Pancreas (tissue), 10 donors: ENCODE results near the gene KLHL11. TPM values are rescaled to one million over a fixed set of nuclear protein-coding genes. Genes with fewer than 3 reads are reported as not detected.
A peak's percentile ranks its signal among the peaks of the same experiment; 100 is the strongest.

Experiments used
- ATAC-seq, 4 donors: fragments of 200-7000 bp; cut with Tn5 transposase; one replicate each; pipeline versions ENCODE4 v1.8.0 to v1.9.1; 2020; ENCODE audit warnings: mild to moderate bottlenecking in 4 of 4, moderate library complexity in 4 of 4
- DNase-seq, 6 donors: peaks; one replicate each; pipeline ENCODE4 v3.0.0-alpha.2; 2020
- FAIRE-seq: peaks from 2 replicates; lab custom pipeline; 2012; peaks lifted over from hg19 to GRCh38; lab: Jason Lieb, UNC
- H3K27ac ChIP-seq, 4 donors: fragments of 200-600 bp; sonication (generic); 1 replicate in 3 of 4; 2 replicates in 1 of 4; pipeline versions ENCODE4 v1.5.0 to v1.8.0; 2020
- H3K27me3 ChIP-seq, 4 donors: fragments of 200-600 bp; one replicate each; pipeline ENCODE4 v1.8.0; 2021
- H3K36me3 ChIP-seq, 3 donors: fragments of 200-600 bp; sonication (generic) in 1 of 3; one replicate each; pipeline versions ENCODE4 v1.5.0 to v1.8.0; 2020 to 2021
- H3K4me1 ChIP-seq, 3 donors: fragments of 200-600 bp; one replicate each; pipeline ENCODE4 v1.8.0; 2021
- H3K4me3 ChIP-seq, 4 donors: fragments of 200-600 bp; sonication (generic) in 2 of 4; one replicate each; pipeline versions ENCODE4 v1.5.0 to v1.8.0; 2020 to 2021
- H3K9me3 ChIP-seq, 4 donors: fragments of 200-600 bp; one replicate each; pipeline ENCODE4 v1.8.0; 2021
- WGBS, 2 donors: extraction: QIAGEN DNeasy Blood & Tissue Kit; methylation state at CpG; one replicate each; pipeline ENCODE4 v1.1.7; 2013; 5-methylcytosine and 5-hydroxymethylcytosine counted together
- intact Hi-C, 3 donors: fragments of 100-400 bp; cut with DNase I; formaldehyde crosslinking; loops; one replicate each; pipeline versions ENCODE4 v1.11.1 to v1.14.2; 2022
- polyA plus RNA-seq, 2 donors: library from polyadenylated mRNA; stranded (reverse); fragments of 200-250 nt; gene quantifications; one replicate each; pipeline ENCODE4 v1.2.3, GENCODE V29; 2013
- total RNA-seq, 6 donors: library from RNA; stranded (reverse); fragmentation: NEBNext Ultra II Directional in 4 of 6; extraction: Animal tissue kit (Norgen Biotek cat#: 25700) in 4 of 6; gene quantifications; one replicate each; pipeline versions ENCODE4 v1.2.1 to v1.2.4, GENCODE V29; 2021 to 2023
- TF ChIP-seq, protein P1 (sequence below), 4 donors: fragments of 200-600 bp; sonication (generic) in 3 of 4; IDR thresholded peaks; one replicate each; pipeline versions ENCODE4 v1.5.0 to v1.8.0; 2021; ENCODE audit warnings: antibody characterized with exemption in 4 of 4
- donor health status: healthy with polysubstance abuse.
- donor health status: DM: no; HTN: no; CAD: no; lungs with moderate emphysema.
- donor health status: DM: no; HTN: no; CAD: no.
- donor health status: control.
- donor health status: control.
- donor health status: Bipolar disorder and iron deficiency.
- donor health status: DM: yes; HTN: yes; CAD: no.
- donor health status: DM: no; HTN: no; CAD: no.
- donor health status: DM: no; HTN: no; CAD: no.
- donor health status: DM: yes; HTN: yes; CAD: no.

Gene KLHL11
- total and polyA plus RNA-seq, 8 donors = 0.61 to 7.8 (median 5.2) TPM

DNA sequence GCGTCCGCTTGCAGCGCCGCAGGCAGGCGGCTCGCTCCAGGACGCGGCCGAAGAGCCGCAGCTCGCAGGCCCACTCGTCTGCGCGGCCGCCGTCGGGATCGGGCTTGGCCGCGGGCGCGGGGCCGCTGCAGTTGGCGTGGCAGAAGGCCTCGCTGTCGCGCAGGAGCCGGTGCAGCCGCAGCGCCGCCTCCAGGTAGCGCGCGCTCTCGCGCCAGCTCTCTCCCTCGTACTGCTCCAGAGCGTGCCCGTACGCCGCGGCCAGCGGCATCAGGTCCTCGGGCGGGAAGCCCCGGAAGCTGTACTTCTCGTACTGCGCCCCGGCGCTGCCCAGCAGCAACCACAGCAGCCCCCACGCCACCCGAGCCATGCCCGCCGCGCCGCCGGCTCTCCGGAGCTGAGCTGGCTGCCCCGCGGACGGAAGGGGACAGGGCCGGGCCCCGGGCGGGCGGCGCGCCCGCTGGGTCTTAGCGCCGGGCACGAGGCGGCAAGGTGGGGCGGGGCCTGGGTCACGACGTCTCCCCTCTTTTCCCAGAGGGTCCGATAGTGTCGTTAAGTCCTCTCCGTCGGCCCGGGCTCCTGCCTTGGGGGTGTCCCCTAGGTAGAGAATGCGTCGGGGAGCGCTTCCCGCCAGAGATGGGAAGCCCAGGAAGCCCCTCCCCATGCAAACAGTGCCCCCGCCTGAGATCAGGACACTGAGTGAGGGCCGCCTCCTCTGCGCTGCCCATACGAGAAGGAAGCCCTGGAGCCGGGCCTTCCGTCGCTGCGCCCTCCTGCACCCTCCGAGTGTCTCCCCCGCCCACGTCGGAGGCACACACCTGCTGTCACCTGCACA lies 53.5 kb downstream of the KLHL11 start, which contains the start of gene P3H4:
TSS of gene P3H4 (minus strand) at position 401 of the 832 bp plus-strand sequence. CDS start at position 367, 34 bp downstream.
- H3K4me3 ChIP-seq = peak within 1 kb of the TSS; percentile 67 to 79 (median 74)
- FAIRE-seq (no peak), ATAC-seq (peak; percentile 87 to 92 (median 90)), DNase-seq (peak; percentile 79 to 94 (median 84))
- WGBS, 2 donors = 0% methylated on average over 77 to 96 of the region's 96 CpGs
- TF ChIP-seq, protein P1, sequence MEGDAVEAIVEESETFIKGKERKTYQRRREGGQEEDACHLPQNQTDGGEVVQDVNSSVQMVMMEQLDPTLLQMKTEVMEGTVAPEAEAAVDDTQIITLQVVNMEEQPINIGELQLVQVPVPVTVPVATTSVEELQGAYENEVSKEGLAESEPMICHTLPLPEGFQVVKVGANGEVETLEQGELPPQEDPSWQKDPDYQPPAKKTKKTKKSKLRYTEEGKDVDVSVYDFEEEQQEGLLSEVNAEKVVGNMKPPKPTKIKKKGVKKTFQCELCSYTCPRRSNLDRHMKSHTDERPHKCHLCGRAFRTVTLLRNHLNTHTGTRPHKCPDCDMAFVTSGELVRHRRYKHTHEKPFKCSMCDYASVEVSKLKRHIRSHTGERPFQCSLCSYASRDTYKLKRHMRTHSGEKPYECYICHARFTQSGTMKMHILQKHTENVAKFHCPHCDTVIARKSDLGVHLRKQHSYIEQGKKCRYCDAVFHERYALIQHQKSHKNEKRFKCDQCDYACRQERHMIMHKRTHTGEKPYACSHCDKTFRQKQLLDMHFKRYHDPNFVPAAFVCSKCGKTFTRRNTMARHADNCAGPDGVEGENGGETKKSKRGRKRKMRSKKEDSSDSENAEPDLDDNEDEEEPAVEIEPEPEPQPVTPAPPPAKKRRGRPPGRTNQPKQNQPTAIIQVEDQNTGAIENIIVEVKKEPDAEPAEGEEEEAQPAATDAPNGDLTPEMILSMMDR (IDR thresholded peaks at IDR 0.05) = peak; percentile 56 to 69 (median 61)
- H3K27me3 ChIP-seq = no peaks in the 10 kb centered on the region
- intact Hi-C loops = loop anchor here in 1 of 3 donors (10.0 kb wide), 1 partner anchor 53 kb away; the partner anchor contains the start of gene KLHL11
- no peaks in the 10 kb centered on the region for H3K9me3 ChIP-seq
- peak within 1 kb of the TSS; percentile 26 to 70 (median 66) for H3K27ac ChIP-seq
- H3K36me3 ChIP-seq = no peaks in the 10 kb centered on the region
- H3K4me1 ChIP-seq = peaks cover 5 to 14% (median 7%) of the 10 kb centered on the region in 3 donors

DNA sequence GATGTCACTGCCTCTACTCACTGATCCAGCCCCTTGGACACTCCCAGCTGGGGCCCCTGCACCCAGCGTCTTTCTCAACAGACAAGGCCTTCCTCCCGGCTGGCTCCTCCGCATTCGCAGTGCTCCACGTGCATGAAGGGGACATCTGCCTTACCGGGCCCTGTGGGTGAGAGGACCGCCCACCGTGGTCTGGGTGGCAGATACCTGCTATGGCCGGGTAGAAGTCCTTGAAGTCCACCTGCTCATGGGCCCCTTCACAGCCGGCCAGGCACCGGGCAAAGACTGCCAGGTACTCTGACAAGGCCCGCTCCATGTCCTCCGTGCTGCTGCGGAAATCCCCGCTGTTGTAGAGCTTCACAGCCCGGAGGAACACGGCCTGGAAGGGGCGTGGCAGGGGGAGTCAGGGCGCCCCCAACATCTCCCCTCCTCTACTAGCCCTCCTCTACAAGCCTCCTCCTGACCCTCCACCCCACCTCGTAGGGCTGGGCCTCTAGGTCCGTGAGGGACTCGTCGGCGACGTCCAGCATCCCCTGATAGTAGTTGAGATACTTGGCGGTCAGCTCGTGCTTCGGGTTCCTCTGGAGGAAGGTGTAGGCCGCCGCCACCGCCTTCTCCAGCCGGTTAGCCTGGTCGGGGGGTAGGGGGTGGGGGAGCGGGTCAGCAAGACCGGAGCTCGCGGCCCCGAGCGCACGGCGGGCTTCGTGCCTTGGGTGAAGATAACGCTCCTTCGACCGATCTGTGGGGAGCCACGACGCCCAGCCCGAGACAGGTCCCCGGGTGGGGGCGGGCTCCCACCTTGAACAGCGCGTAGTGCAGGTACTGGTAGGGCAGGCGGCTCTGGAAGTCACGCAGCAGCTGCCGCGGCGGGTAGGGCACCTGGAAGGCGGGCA lies 54.3 kb downstream of the KLHL11 start:
- ATAC-seq (peak; percentile 11 to 54 (median 16)), FAIRE-seq (no peak), DNase-seq (peak in 4 of 6 donors; percentile 31 to 68 (median 52))
- H3K36me3 ChIP-seq = no peaks in the 10 kb centered on the region
- H3K27me3 ChIP-seq = no peaks in the 10 kb centered on the region
- TF ChIP-seq, protein P1 (IDR thresholded peaks at IDR 0.05) = no peak
- intact Hi-C loops = loop anchor here in 1 of 3 donors (10.0 kb wide), 1 partner anchor 54 kb away; the partner anchor contains the start of gene KLHL11
- no peaks in the 10 kb centered on the region for H3K9me3 ChIP-seq
- 16% methylated on average over 56 to 58 of the region's 58 CpGs for WGBS, 2 donors
- H3K27ac ChIP-seq = peak overlapping the region; percentile 26 to 70 (median 66)
- H3K4me1 ChIP-seq = peaks cover 5 to 14% (median 7%) of the 10 kb centered on the region in 3 donors
- peak overlapping the region; percentile 67 to 79 (median 74) for H3K4me3 ChIP-seq

DNA sequence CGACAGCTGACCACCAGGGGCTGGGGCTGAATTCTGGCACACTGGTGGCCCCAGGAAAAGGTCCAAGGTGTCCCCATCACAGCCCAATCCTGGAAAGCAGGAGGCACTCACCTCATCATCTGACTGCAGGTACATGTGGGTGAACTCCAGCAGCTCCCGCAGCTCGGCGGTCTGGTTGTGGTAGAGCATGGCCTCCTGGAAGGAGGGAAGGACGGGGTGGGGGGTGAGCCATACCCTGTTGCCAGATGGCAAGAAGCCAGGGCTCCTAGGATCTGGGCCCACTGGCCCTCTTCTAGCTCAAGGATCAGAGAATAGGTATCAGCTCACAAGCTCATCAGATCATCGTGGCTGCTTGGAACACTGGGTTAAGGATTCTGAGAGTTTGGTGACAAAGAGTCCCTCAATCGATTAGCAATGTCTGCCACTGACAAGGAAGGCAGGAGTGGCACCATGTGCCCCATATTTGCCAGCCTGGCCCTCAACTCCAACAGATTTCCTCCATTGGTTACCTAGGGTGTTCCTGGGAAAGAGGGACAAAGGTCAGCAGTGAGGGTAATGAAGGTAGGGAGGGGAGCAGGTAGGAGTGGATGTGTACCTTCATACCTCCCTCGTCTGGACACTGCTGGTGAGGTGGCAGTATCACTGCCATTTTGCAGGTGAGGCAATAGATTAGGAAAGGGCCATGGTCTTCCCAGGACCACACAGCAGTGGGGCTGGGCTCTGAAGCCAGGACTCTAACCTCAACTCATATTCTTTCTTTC lies 58.4 kb downstream of the KLHL11 start:
- WGBS, 2 donors = 76 to 83% methylated on average over 8 of the region's 8 CpGs
- FAIRE-seq (no peak), ATAC-seq (no peak), DNase-seq (no peak)
- Histone ChIP-seq H3K36me3 (peaks cover 0 to 5% (median 0%) of the 10 kb centered on the region in 3 donors), H3K27ac (no peak overlapping the region), H3K9me3 (no peaks in the 10 kb centered on the region), H3K27me3 (no peaks in the 10 kb centered on the region), H3K4me1 (peaks cover 5 to 14% (median 7%) of the 10 kb centered on the region in 3 donors), H3K4me3 (no peak overlapping the region)
- intact Hi-C loops = loop anchor here in 1 of 3 donors (10.0 kb wide), 1 partner anchor 72 kb away; the partner anchor contains the start of gene HAP1
- TF ChIP-seq, protein P1 (IDR thresholded peaks at IDR 0.05) = no peak

Other genes with a start within 250 kb of the KLHL11 start
- gene KRT17, start 240.8 kb downstream of the KLHL11 start, total RNA-seq = 10 to 100 TPM in 1 of 6 donors, 1 to 10 TPM in 2, under 1 TPM in 3; 0.42 to 28.4 (median 1.0) TPM
- gene KRT17, start 240.8 kb downstream of the KLHL11 start, polyA plus RNA-seq = 1 to 10 TPM; 2.6 to 7.0 TPM
- gene EIF1, start 176.5 kb downstream of the KLHL11 start, total RNA-seq = 100 to 1,000 TPM; 421 to 934 (median 592) TPM
- gene EIF1, start 176.5 kb downstream of the KLHL11 start, polyA plus RNA-seq = 100 to 1,000 TPM; 316 to 590 TPM
- gene GAST, start 153.1 kb downstream of the KLHL11 start, total RNA-seq = not detected
- not detected for gene GAST, start 153.1 kb downstream of the KLHL11 start, polyA plus RNA-seq
- 1 to 10 TPM in 3 of 6 donors, under 1 TPM in 3; 0.13 to 1.6 (median 0.84) TPM for gene HAP1, start 130.8 kb downstream of the KLHL11 start, total RNA-seq
- gene HAP1, start 130.8 kb downstream of the KLHL11 start, polyA plus RNA-seq = 1 to 10 TPM; 2.6 to 4.2 TPM
- 10 to 100 TPM; 31.1 to 93.5 (median 42.0) TPM for gene JUP, start 78.7 kb downstream of the KLHL11 start, total RNA-seq
- gene JUP, start 78.7 kb downstream of the KLHL11 start, polyA plus RNA-seq = 10 to 100 TPM; 46.8 to 50.4 TPM
- 10 to 100 TPM in 3 of 6 donors, 1 to 10 TPM in 3; 8.4 to 15.7 (median 10.1) TPM for gene P3H4, start 53.5 kb downstream of the KLHL11 start, total RNA-seq
- 10 to 100 TPM; 13.0 to 16.6 TPM for gene P3H4, start 53.5 kb downstream of the KLHL11 start, polyA plus RNA-seq
- 10 to 100 TPM in 4 of 6 donors, 1 to 10 TPM in 2; 4.5 to 35.3 (median 11.7) TPM for gene FKBP10, start 52.4 kb downstream of the KLHL11 start, total RNA-seq
- 10 to 100 TPM in 1 of 2 donors, 1 to 10 TPM in 1; 9.1 to 17.3 TPM for gene FKBP10, start 52.4 kb downstream of the KLHL11 start, polyA plus RNA-seq
- gene NT5C3B, start 29.2 kb downstream of the KLHL11 start, total RNA-seq = 10 to 100 TPM; 24.2 to 35.6 (median 27.0) TPM
- 100 to 1,000 TPM in 1 of 2 donors, 10 to 100 TPM in 1; 89.7 to 102 TPM for gene NT5C3B, start 29.2 kb downstream of the KLHL11 start, polyA plus RNA-seq
- gene KLHL10, start 27.6 kb downstream of the KLHL11 start, total RNA-seq = not detected
- under 1 TPM in 1 of 2 donors, not detected in 1; 0.02 TPM for gene KLHL10, start 27.6 kb downstream of the KLHL11 start, polyA plus RNA-seq
- gene ACLY, start 53.5 kb upstream of the KLHL11 start, total RNA-seq = 100 to 1,000 TPM in 1 of 6 donors, 10 to 100 TPM in 5; 38.6 to 101 (median 58.3) TPM
- 10 to 100 TPM; 22.0 to 68.7 TPM for gene ACLY, start 53.5 kb upstream of the KLHL11 start, polyA plus RNA-seq
- under 1 TPM; 0.20 to 0.98 (median 0.57) TPM for gene ODAD4, start 65.2 kb upstream of the KLHL11 start, total RNA-seq
- gene ODAD4, start 65.2 kb upstream of the KLHL11 start, polyA plus RNA-seq = 1 to 10 TPM; 1.2 to 4.1 TPM
- gene CNP, start 101.4 kb upstream of the KLHL11 start, total RNA-seq = 10 to 100 TPM; 26.3 to 45.8 (median 32.1) TPM
- gene CNP, start 101.4 kb upstream of the KLHL11 start, polyA plus RNA-seq = 10 to 100 TPM; 26.4 to 34.4 TPM
- 10 to 100 TPM; 32.2 to 45.3 (median 37.3) TPM for gene DNAJC7, start 152.0 kb upstream of the KLHL11 start, total RNA-seq
- 10 to 100 TPM; 53.4 to 63.6 TPM for gene DNAJC7, start 152.0 kb upstream of the KLHL11 start, polyA plus RNA-seq
- gene NKIRAS2, start 154.7 kb upstream of the KLHL11 start, total RNA-seq = 10 to 100 TPM in 3 of 6 donors, 1 to 10 TPM in 3; 6.5 to 14.7 (median 10.7) TPM
- 10 to 100 TPM; 11.7 to 14.1 TPM for gene NKIRAS2, start 154.7 kb upstream of the KLHL11 start, polyA plus RNA-seq
- 1 to 10 TPM; 1.2 to 2.2 (median 1.8) TPM for gene C17orf113, start 185.2 kb upstream of the KLHL11 start, total RNA-seq
- 1 to 10 TPM; 1.5 to 1.9 TPM for gene C17orf113, start 185.2 kb upstream of the KLHL11 start, polyA plus RNA-seq
- gene ZNF385C, start 233.1 kb upstream of the KLHL11 start, total RNA-seq = 1 to 10 TPM in 5 of 6 donors, under 1 TPM in 1; 0.67 to 2.1 (median 1.4) TPM
- 1 to 10 TPM; 1.8 to 2.6 TPM for gene ZNF385C, start 233.1 kb upstream of the KLHL11 start, polyA plus RNA-seq
- 10 to 100 TPM in 1 of 6 donors, 1 to 10 TPM in 5; 3.7 to 11.0 (median 6.1) TPM for gene DHX58, start 247.3 kb upstream of the KLHL11 start, total RNA-seq
- gene DHX58, start 247.3 kb upstream of the KLHL11 start, polyA plus RNA-seq = 10 to 100 TPM; 20.9 to 22.8 TPM